H1 (cell line): ENCODE data around the gene IGFBP4. TPM values are rescaled to one million over a fixed set of nuclear protein-coding genes. Genes with fewer than 3 reads are reported as not detected.

Experiments used
- CTCF ChIA-PET: fragments of 300-600 bp; sonication (Branson Sonifier 250); formaldehyde crosslinking; loops from one replicate; lab custom pipeline; 2021; ENCODE audit not compliant: partially characterized antibody; lab: Charles Lee
- POLR2A ChIA-PET: fragments of 300-600 bp; sonication (Branson Sonifier 250); formaldehyde crosslinking; loops from one replicate; lab custom pipeline; 2021; ENCODE audit warnings: inconsistent platforms; ENCODE audit not compliant: partially characterized antibody; lab: Charles Lee
- DNase-seq, 2 experiments: peaks; one replicate each; pipeline versions ENCODE4 v3.0.0 to v3.0.0-alpha.2; 2010 to 2022; ENCODE audit warnings: low spot score in 2 of 2, low read depth in 1 of 2, mixed read lengths in 1 of 2
- FAIRE-seq: peaks from 2 replicates; lab custom pipeline; 2011; peaks lifted over from hg19 to GRCh38; lab: Jason Lieb, UNC
- H2AFZ ChIP-seq: 2 replicates; pipeline ENCODE4 v1.8.1; 2012; ENCODE audit warnings: low read length, inconsistent platforms
- H2AK5ac ChIP-seq: 2 replicates; pipeline ENCODE4 v1.6.1; 2013; ENCODE audit warnings: low read depth, low read length
- H2BK120ac ChIP-seq: replicated peaks from 2 replicates; pipeline ENCODE3; 2013; ENCODE audit warnings: low read depth, low read length, inconsistent platforms
- H2BK12ac ChIP-seq: 2 replicates; pipeline ENCODE4 v1.6.1; 2013; ENCODE audit warnings: low read depth, low read length
- H2BK15ac ChIP-seq: 2 replicates; pipeline ENCODE4 v1.6.1; 2013; ENCODE audit warnings: low read length
- H2BK20ac ChIP-seq: 2 replicates; pipeline ENCODE4 v1.6.1; 2013; ENCODE audit warnings: low read length
- H2BK5ac ChIP-seq: 2 replicates; pipeline ENCODE4 v1.6.1; 2013; ENCODE audit warnings: low read depth, low read length
- H3K14ac ChIP-seq: 2 replicates; pipeline ENCODE4 v1.6.1; 2013; ENCODE audit warnings: inconsistent platforms; ENCODE audit not compliant: insufficient read length
- H3K18ac ChIP-seq: 2 replicates; pipeline ENCODE4 v1.6.1; 2013; ENCODE audit warnings: low read length; ENCODE audit errors: extremely low read depth
- H3K23ac ChIP-seq: 2 replicates; pipeline ENCODE4 v1.6.1; 2013; ENCODE audit warnings: inconsistent platforms; ENCODE audit not compliant: insufficient read length
- H3K23me2 ChIP-seq: 2 replicates; pipeline ENCODE4 v1.6.1; 2013; ENCODE audit warnings: low read depth, low read length
- H3K27ac ChIP-seq: 2 replicates; pipeline ENCODE4 v1.6.1; 2011; ENCODE audit warnings: low read depth, low read length, inconsistent platforms
- H3K27me3 ChIP-seq, 4 experiments: replicated peaks in 1 of 4; 1 replicate in 1 of 4; 2 replicates in 3 of 4; pipeline versions ENCODE4 v1.6.1 to v1.8.1; 2011 to 2013; ENCODE audit warnings: low read length in 3 of 4, mild to moderate bottlenecking in 3 of 4, inconsistent platforms in 2 of 4, mixed read lengths in 2 of 4, moderate library complexity in 1 of 4; ENCODE audit not compliant: control insufficient read depth in 3 of 4, insufficient read depth in 3 of 4; ENCODE audit errors: extremely low read depth in 1 of 4
- H3K36me3 ChIP-seq, 4 experiments: 2 replicates each; pipeline versions ENCODE4 v1.6.1 to v1.8.1; 2011 to 2013; ENCODE audit warnings: mild to moderate bottlenecking in 4 of 4, low read length in 3 of 4, moderate library complexity in 2 of 4, control low read depth in 1 of 4, inconsistent platforms in 1 of 4; ENCODE audit not compliant: insufficient read depth in 4 of 4, control insufficient read depth in 2 of 4
- H3K4ac ChIP-seq: replicated peaks from 2 replicates; pipeline ENCODE3; 2013; ENCODE audit warnings: low read length, low read depth, mixed read lengths, inconsistent platforms; ENCODE audit not compliant: insufficient read length
- H3K4me1 ChIP-seq, 4 experiments: replicated peaks in 1 of 4; 1 replicate in 1 of 4; 2 replicates in 3 of 4; pipeline versions ENCODE4 v1.6.1 to v1.8.1; 2011 to 2013; ENCODE audit warnings: low read length in 3 of 4, inconsistent platforms in 2 of 4, mixed read lengths in 1 of 4; ENCODE audit not compliant: insufficient read depth in 4 of 4, control insufficient read depth in 3 of 4
- H3K4me2 ChIP-seq, 2 experiments: 2 replicates each; pipeline versions ENCODE4 v1.6.1 to v1.8.1; 2011 to 2013; ENCODE audit warnings: low read depth in 2 of 2, low read length in 2 of 2, control low read depth in 1 of 2, inconsistent platforms in 1 of 2, mild to moderate bottlenecking in 1 of 2; ENCODE audit not compliant: insufficient read depth in 1 of 2
- H3K4me3 ChIP-seq, 4 experiments: fragments of 200-600, 300-600 bp in 1 of 4; sonication (generic), shearing (Covaris generic), sonication (Bioruptor Twin) in 1 of 4; 2 replicates each; pipeline versions ENCODE4 v1.5.1 to v1.8.1; 2011 to 2016; ENCODE audit warnings: low read length in 4 of 4, low read depth in 3 of 4, control low read depth in 2 of 4, inconsistent platforms in 2 of 4, mild to moderate bottlenecking in 2 of 4, mixed read lengths in 1 of 4, moderate library complexity in 1 of 4; ENCODE audit not compliant: insufficient read depth in 2 of 4; ENCODE audit errors: extremely low read depth in 1 of 4
- H3K56ac ChIP-seq: replicated peaks from 2 replicates; pipeline ENCODE3; 2013; ENCODE audit warnings: low read depth, mild to moderate bottlenecking, mixed read lengths, low read length, inconsistent platforms; ENCODE audit not compliant: insufficient read length
- H3K79me1 ChIP-seq: 2 replicates; pipeline ENCODE4 v1.6.1; 2013; ENCODE audit warnings: low read depth, low read length, control low read depth
- H3K79me2 ChIP-seq, 2 experiments: 2 replicates each; pipeline versions ENCODE4 v1.6.1 to v1.8.1; 2012 to 2013; ENCODE audit warnings: low read length in 2 of 2, mild to moderate bottlenecking in 2 of 2, inconsistent platforms in 1 of 2; ENCODE audit not compliant: insufficient read depth in 2 of 2, control insufficient read depth in 1 of 2
- H3K9ac ChIP-seq, 4 experiments: replicated peaks in 1 of 4; 1 replicate in 1 of 4; 2 replicates in 3 of 4; pipeline versions ENCODE4 v1.6.1 to v1.8.1; 2011 to 2013; ENCODE audit warnings: low read depth in 3 of 4, low read length in 3 of 4, control low read depth in 2 of 4, mild to moderate bottlenecking in 2 of 4, moderate library complexity in 2 of 4, inconsistent platforms in 1 of 4; ENCODE audit errors: extremely low read depth in 1 of 4
- H3K9me3 ChIP-seq, 2 experiments: 2 replicates each; pipeline versions ENCODE4 v1.6.1 to v1.8.1; 2012 to 2013; ENCODE audit warnings: mild to moderate bottlenecking in 2 of 2, moderate library complexity in 2 of 2, control low read depth in 1 of 2, inconsistent platforms in 1 of 2, low read depth in 1 of 2, low read length in 1 of 2, mixed read lengths in 1 of 2; ENCODE audit not compliant: insufficient read depth in 2 of 2
- H4K20me1 ChIP-seq, 2 experiments: replicated peaks in 1 of 2; 2 replicates each; pipeline versions ENCODE3 to v1.8.1; 2011 to 2013; ENCODE audit warnings: inconsistent platforms in 2 of 2, low read length in 2 of 2, mild to moderate bottlenecking in 1 of 2; ENCODE audit not compliant: insufficient read depth in 2 of 2, control insufficient read depth in 1 of 2
- H4K5ac ChIP-seq: 2 replicates; pipeline ENCODE4 v1.6.1; 2013; ENCODE audit warnings: low read length, low read depth, mixed read lengths, inconsistent platforms; ENCODE audit not compliant: insufficient read length
- H4K8ac ChIP-seq: 2 replicates; pipeline ENCODE4 v1.8.0; 2013; ENCODE audit warnings: mild to moderate bottlenecking, moderate library complexity, low read length, inconsistent platforms; ENCODE audit not compliant: insufficient read depth; ENCODE audit errors: extremely low read depth
- H4K91ac ChIP-seq: replicated peaks from 2 replicates; pipeline ENCODE3; 2013; ENCODE audit warnings: low read length, mixed read lengths, inconsistent platforms; ENCODE audit not compliant: insufficient read length
- JUND ChIP-seq: IDR thresholded peaks from 2 replicates; pipeline ENCODE4 v1.6.1; 2011; ENCODE audit warnings: mild to moderate bottlenecking, improper control_type of control experiment, low read length
- SP1 ChIP-seq: IDR thresholded peaks from 2 replicates; pipeline ENCODE4 v1.6.1; 2011; ENCODE audit warnings: low read depth, low read length
- SP4 ChIP-seq: IDR thresholded peaks from 2 replicates; pipeline ENCODE4 v1.6.1; 2012; ENCODE audit warnings: low read length, inconsistent platforms
- WGBS, 2 experiments: shearing (Covaris generic) in 1 of 2; methylation state at CpG; one replicate each; pipeline versions ENCODE4 v1.1.6 to v1.1.7; 2013 to 2015; ENCODE audit warnings: low lambda C conversion rate in 2 of 2, mixed read lengths in 2 of 2, inconsistent platforms in 1 of 2, low coverage in 1 of 2, missing lambda C conversion rate in 1 of 2; ENCODE audit not compliant: insufficient replicate concordance in 2 of 2, insufficient coverage in 1 of 2, insufficient read length in 1 of 2; ENCODE audit errors: extremely low coverage in 1 of 2, missing lambda C conversion rate in 1 of 2; 5-methylcytosine and 5-hydroxymethylcytosine counted together
- polyA plus RNA-seq, 7 experiments: library from polyadenylated mRNA; depleted of rRNA in 3 of 7; stranded (reverse) in 5 of 7; unstranded in 2 of 7; fragments of >200 nt in 5 of 7; fragments of 200-250 nt in 2 of 7; gene quantifications; 1 replicate in 5 of 7; 2 replicates in 1 of 7; 4 replicates in 1 of 7; pipeline versions ENCODE4 v1.2.1 to v1.2.3, GENCODE V29; 2011 to 2013; ENCODE audit warnings: missing spikeins in 2 of 7, mixed read lengths in 2 of 7
- total RNA-seq: library from RNA; stranded (reverse); fragmentation: NEBNext Ultra II Directional; extraction: Animal tissue kit (Norgen Biotek cat#: 25700); gene quantifications from 2 replicates; pipeline ENCODE4 v1.2.1, GENCODE V29; 2021

IGFBP4 gene
- total and polyA plus RNA-seq, 2 of the 8 experiments (the other 6 are each of a cell fraction or from before 2014, with no cell fraction given) = 85.5 to 105 TPM

DNA sequence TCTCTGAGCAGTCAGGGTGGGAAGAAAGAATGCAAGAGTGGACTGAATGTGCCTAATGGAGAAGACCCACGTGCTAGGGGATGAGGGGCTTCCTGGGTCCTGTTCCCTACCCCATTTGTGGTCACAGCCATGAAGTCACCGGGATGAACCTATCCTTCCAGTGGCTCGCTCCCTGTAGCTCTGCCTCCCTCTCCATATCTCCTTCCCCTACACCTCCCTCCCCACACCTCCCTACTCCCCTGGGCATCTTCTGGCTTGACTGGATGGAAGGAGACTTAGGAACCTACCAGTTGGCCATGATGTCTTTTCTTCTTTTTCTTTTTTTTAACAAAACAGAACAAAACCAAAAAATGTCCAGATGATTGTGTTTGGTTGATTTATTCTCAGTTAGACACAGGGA is 14.1 kb downstream of the IGFBP4 start:
- H3K23me2 ChIP-seq = no peaks in the 10 kb centered on the region; the same call in 1 of the 2 replicates
- H3K79me1 ChIP-seq = no peaks in the 10 kb centered on the region
- no peak overlapping the region for H2BK120ac ChIP-seq
- no peak overlapping the region for H3K27ac ChIP-seq
- no peak overlapping the region for H2BK12ac ChIP-seq
- no peak overlapping the region for H3K9ac ChIP-seq
- H4K91ac ChIP-seq = no peak overlapping the region
- H3K18ac ChIP-seq = 0 out of 2 replicates have a peak overlapping the region, but pooled peaks have one; percentile 48
- H4K5ac ChIP-seq = no peak overlapping the region
- H3K14ac ChIP-seq = no peak overlapping the region
- H3K4ac ChIP-seq = no peak overlapping the region
- H4K8ac ChIP-seq = no peak overlapping the region
- H2AK5ac ChIP-seq = no peak overlapping the region
- no peaks in the 10 kb centered on the region for H4K20me1 ChIP-seq
- no peak overlapping the region for H2BK20ac ChIP-seq
- no peak overlapping the region for H3K23ac ChIP-seq
- no peak overlapping the region for H2BK5ac ChIP-seq
- H2AFZ ChIP-seq = no peak overlapping the region
- POLR2A ChIA-PET = interaction anchor here (1.1 to 2.5 kb wide), 5 partner anchors 9 to 14 kb away, joined by 3 to 9 read pairs (median 5); no protein-coding TSS in a partner anchor
- H3K56ac ChIP-seq = no peak overlapping the region
- FAIRE-seq = no peak
- peaks cover 2 to 18% (median 9%) of the 10 kb centered on the region in 4 experiments for H3K4me1 ChIP-seq
- H3K9me3 ChIP-seq = no peaks in the 10 kb centered on the region
- CTCF ChIA-PET = interaction anchor here (1.0 to 34.1 kb wide), 6 partner anchors 6 to 103 kb away, joined by 3 to 739 read pairs (median 220); partner anchors contain the start of gene IGFBP4
- H3K27me3 ChIP-seq = no peaks in the 10 kb centered on the region
- no peak overlapping the region for H3K4me2 ChIP-seq
- no peak overlapping the region for H3K4me3 ChIP-seq
- no peak overlapping the region for H2BK15ac ChIP-seq
- H3K79me2 ChIP-seq = no peaks in the 10 kb centered on the region
- no peak for DNase-seq
- WGBS, 2 experiments = 87% methylated on average over 3 of the region's 3 CpGs; no CpG with 5 or more reads in 1 of the 2 experiments
- peaks cover 6 to 26% (median 10%) of the 10 kb centered on the region in 4 experiments; a peak in 7 of 8 replicates for H3K36me3 ChIP-seq
- TF ChIP-seq SP4 (no peak), JUND (no peak), SP1 (no peak)
